Stimulated activated CD4-positive, alpha-beta T cell treated with anti-CD3 and anti-CD28 coated beads, TNF-alpha, amount 100 ng/mL, for 1 hour (primary cell): Measurements from ENCODE around the gene CD83.
"Not testable (repeated sequence)": the region's sequence is repeated elsewhere in the genome, so short reads cannot be mapped to it uniquely, and the experiment has no call there.

Experiments
- DNase-seq, 3 donors: peaks; one replicate each; pipeline ENCODE4 v3.0.0-alpha.2; 2020; ENCODE audit warnings: low read depth in 3 of 3, low spot score in 1 of 3

The CD83 gene

GRCh38 chr6:14117158-14118090 is at the start of gene CD83:
Gene CD83 (plus strand): TSS chr6:14117772. CDS start chr6:14117812, 40 bp downstream.
- DNase-seq = peak; percentile 70 to 81 (median 79)

- DNase-seq = no peak
Measured at GRCh38 chr6:14068133-14068532, 49.4 kb upstream of the CD83 start.

- no peak for DNase-seq
Measured at GRCh38 chr6:14068623-14069022, 48.9 kb upstream of the CD83 start.

GRCh38 chr6:14070457-14070856 is 47.1 kb upstream of the CD83 start:
- DNase-seq = no peak

GRCh38 chr6:14072084-14072483 is 45.5 kb upstream of the CD83 start:
- no peak for DNase-seq

- DNase-seq = not testable (repeated sequence)
Measured at GRCh38 chr6:14073561-14074354, 43.8 kb upstream of the CD83 start.

- no peak for DNase-seq
Measured at GRCh38 chr6:14074476-14075094, 43.0 kb upstream of the CD83 start.

- DNase-seq = no peak
Measured at GRCh38 chr6:14075095-14075503, 42.5 kb upstream of the CD83 start.

- DNase-seq = no peak
Measured at GRCh38 chr6:14077193-14077867, 40.2 kb upstream of the CD83 start.

GRCh38 chr6:14079433-14079832 is 38.1 kb upstream of the CD83 start:
- no peak for DNase-seq

GRCh38 chr6:14079971-14080370 is 37.6 kb upstream of the CD83 start:
- DNase-seq = no peak

- no peak for DNase-seq
Measured at GRCh38 chr6:14081126-14081525, 36.4 kb upstream of the CD83 start.

GRCh38 chr6:14082771-14083170 is 34.8 kb upstream of the CD83 start:
- DNase-seq = no peak

GRCh38 chr6:14083262-14083661 is 34.3 kb upstream of the CD83 start:
- DNase-seq = no peak

- DNase-seq = no peak
Measured at GRCh38 chr6:14083751-14084150, 33.8 kb upstream of the CD83 start.

GRCh38 chr6:14084388-14084787 is 33.2 kb upstream of the CD83 start:
- DNase-seq = no peak

- DNase-seq = no peak
Measured at GRCh38 chr6:14085176-14085787, 32.3 kb upstream of the CD83 start.

GRCh38 chr6:14086701-14087100 is 30.9 kb upstream of the CD83 start:
- DNase-seq = no peak

GRCh38 chr6:14088600-14089192 is 28.9 kb upstream of the CD83 start:
- DNase-seq = no peak

GRCh38 chr6:14089224-14089623 is 28.3 kb upstream of the CD83 start:
- no peak for DNase-seq
